ENCODE data around the gene CYB5B. TPM values are rescaled to one million over a fixed set of nuclear protein-coding genes. Genes with fewer than 3 reads are reported as not detected.

CYB5B gene
- total RNA-seq, 5 donors from 2014 or later (not counting 1 experiment from before 2014, with no cell fraction given): 42.9 to 62.0 (median 54.4) TPM

GRCh38 chr16:69509125-69509524 is 84.7 kb downstream of the CYB5B start:
- Histone ChIP-seq H3K36me3 (ENCODE audit: control insufficient read depth in 2 of 2, extremely low read depth in 1 of 2, insufficient read depth in 1 of 2, low read length in 1 of 2) (no peaks in the 10 kb centered on the region), H3K27me3 (replicated peaks in 1 of 2; ENCODE audit: control insufficient read depth in 2 of 2, extremely low read depth in 1 of 2, insufficient read depth in 2 of 2, low read length in 1 of 2) (peaks cover 0 to 2% of the 10 kb centered on the region in 2 experiments), H3K9me3 (no peaks in the 10 kb centered on the region), H3K4me1 (ENCODE audit: control insufficient read depth in 1 of 2, extremely low read depth in 1 of 2, insufficient read depth in 2 of 2, low read length in 2 of 2) (no peaks in the 10 kb centered on the region), H3K4me3 (ENCODE audit: control insufficient read depth in 1 of 2, extremely low read depth in 1 of 2, low read length in 1 of 2) (no peak overlapping the region), H3K27ac (ENCODE audit: low read length) (no peak overlapping the region)
- WGBS (ENCODE audit: insufficient coverage): 85% methylated on average over 4 of the region's 5 CpGs
- Mint-ChIP-seq H3K9me3 (no peaks in the 10 kb centered on the region), H3K36me3 (no peaks in the 10 kb centered on the region), H3K4me1 (no peaks in the 10 kb centered on the region), H3K27ac (no peak overlapping the region), H3K4me3 (no peak overlapping the region), H3K27me3 (no peaks in the 10 kb centered on the region)
- CTCF ChIA-PET: no interaction called here
- ATAC-seq (replicated peaks in 1 of 4) (no peak), DNase-seq (no peak)
- POLR2A ChIA-PET: no interaction called here

GRCh38 chr16:69511651-69512050 is 87.2 kb downstream of the CYB5B start:
- H3K4me1 Mint-ChIP-seq: no peaks in the 10 kb centered on the region
- no peaks in the 10 kb centered on the region for H3K36me3 Mint-ChIP-seq
- no peaks in the 10 kb centered on the region for H3K36me3 ChIP-seq (ENCODE audit: control insufficient read depth in 2 of 2, extremely low read depth in 1 of 2, insufficient read depth in 1 of 2, low read length in 1 of 2)
- H3K27ac ChIP-seq (ENCODE audit: low read length): no peak overlapping the region
- no peak overlapping the region for H3K27ac Mint-ChIP-seq
- H3K4me3 ChIP-seq (ENCODE audit: control insufficient read depth in 1 of 2, extremely low read depth in 1 of 2, low read length in 1 of 2): no peak overlapping the region
- no peaks in the 10 kb centered on the region for H3K4me1 ChIP-seq (ENCODE audit: control insufficient read depth in 1 of 2, extremely low read depth in 1 of 2, insufficient read depth in 2 of 2, low read length in 2 of 2)
- ChIA-PET CTCF (no interaction called here), POLR2A (no interaction called here)
- H3K27me3 Mint-ChIP-seq: peaks cover 0 to 2% of the 10 kb centered on the region in 2 donors
- DNase-seq (no peak), ATAC-seq (replicated peaks in 1 of 4) (no peak)
- H3K9me3 Mint-ChIP-seq: no peaks in the 10 kb centered on the region
- H3K4me3 Mint-ChIP-seq: no peak overlapping the region
- H3K27me3 ChIP-seq (replicated peaks in 1 of 2; ENCODE audit: control insufficient read depth in 2 of 2, extremely low read depth in 1 of 2, insufficient read depth in 2 of 2, low read length in 1 of 2): no peaks in the 10 kb centered on the region
- H3K9me3 ChIP-seq: no peaks in the 10 kb centered on the region
- no CpG with 5 or more reads among the region's 4 CpGs for WGBS (ENCODE audit: insufficient coverage)

- no peaks in the 10 kb centered on the region for H3K4me1 ChIP-seq (ENCODE audit: control insufficient read depth in 1 of 2, extremely low read depth in 1 of 2, insufficient read depth in 2 of 2, low read length in 2 of 2)
- POLR2A ChIA-PET: interaction anchor here in 1 of 2 donors (0.6 kb wide), 1 partner anchor 43 kb away, joined by 3 read pairs; no protein-coding TSS in a partner anchor
- CTCF ChIA-PET: no interaction called here
Observed at GRCh38 chr16:69513180-69513966, 89.0 kb downstream of the CYB5B start.

GRCh38 chr16:69514356-69514755 is 89.9 kb downstream of the CYB5B start:
- no peaks in the 10 kb centered on the region for H3K9me3 Mint-ChIP-seq
- Histone ChIP-seq H3K4me1 (ENCODE audit: control insufficient read depth in 1 of 2, extremely low read depth in 1 of 2, insufficient read depth in 2 of 2, low read length in 2 of 2) (no peaks in the 10 kb centered on the region), H3K27me3 (replicated peaks in 1 of 2; ENCODE audit: control insufficient read depth in 2 of 2, extremely low read depth in 1 of 2, insufficient read depth in 2 of 2, low read length in 1 of 2) (no peaks in the 10 kb centered on the region), H3K36me3 (ENCODE audit: control insufficient read depth in 2 of 2, extremely low read depth in 1 of 2, insufficient read depth in 1 of 2, low read length in 1 of 2) (no peaks in the 10 kb centered on the region), H3K9me3 (no peaks in the 10 kb centered on the region), H3K4me3 (ENCODE audit: control insufficient read depth in 1 of 2, extremely low read depth in 1 of 2, low read length in 1 of 2) (no peak overlapping the region), H3K27ac (ENCODE audit: low read length) (no peak overlapping the region)
- ChIA-PET CTCF (no interaction called here), POLR2A (interaction anchor here in 1 of 2 donors (0.5 kb wide), 1 partner anchor 41 kb away, joined by 3 read pairs; no protein-coding TSS in a partner anchor)
- no peak for ATAC-seq (replicated peaks in 1 of 4)
- WGBS (ENCODE audit: insufficient coverage): 89% methylated on average over 5 of the region's 6 CpGs
- H3K27me3 Mint-ChIP-seq: peaks cover 0 to 2% of the 10 kb centered on the region in 2 donors
- no peaks in the 10 kb centered on the region for H3K36me3 Mint-ChIP-seq
- no peak overlapping the region for H3K27ac Mint-ChIP-seq
- no peak for DNase-seq
- no peaks in the 10 kb centered on the region for H3K4me1 Mint-ChIP-seq
- no peak overlapping the region for H3K4me3 Mint-ChIP-seq

More at GRCh38 chr16:69513180-69513966, 89.0 kb downstream of the CYB5B start:
- no peaks in the 10 kb centered on the region for H3K4me1 Mint-ChIP-seq
- no peak overlapping the region for H3K4me3 ChIP-seq (ENCODE audit: control insufficient read depth in 1 of 2, extremely low read depth in 1 of 2, low read length in 1 of 2)
- H3K4me3 Mint-ChIP-seq: no peak overlapping the region
- no peaks in the 10 kb centered on the region for H3K9me3 ChIP-seq
- H3K27ac Mint-ChIP-seq: no peak overlapping the region
- no peaks in the 10 kb centered on the region for H3K27me3 ChIP-seq (replicated peaks in 1 of 2; ENCODE audit: control insufficient read depth in 2 of 2, extremely low read depth in 1 of 2, insufficient read depth in 2 of 2, low read length in 1 of 2)
- 86% methylated on average over 1 of the region's 2 CpGs for WGBS (ENCODE audit: insufficient coverage)
- H3K27ac ChIP-seq (ENCODE audit: low read length): no peak overlapping the region
- ATAC-seq (replicated peaks in 1 of 4) (no peak), DNase-seq (no peak)
- peaks cover 0 to 2% of the 10 kb centered on the region in 2 donors for H3K27me3 Mint-ChIP-seq
- no peaks in the 10 kb centered on the region for H3K36me3 Mint-ChIP-seq
- no peaks in the 10 kb centered on the region for H3K9me3 Mint-ChIP-seq
- H3K36me3 ChIP-seq (ENCODE audit: control insufficient read depth in 2 of 2, extremely low read depth in 1 of 2, insufficient read depth in 1 of 2, low read length in 1 of 2): no peaks in the 10 kb centered on the region

Other genes starting within 250 kb of the CYB5B start
- 10 to 100 TPM; 13.2 to 23.1 (median 17.3) TPM for gene SNTB2, start 237.5 kb upstream of the CYB5B start, total RNA-seq
- 10 to 100 TPM; 40.5 to 61.9 (median 55.9) TPM for gene VPS4A, start 113.3 kb upstream of the CYB5B start, total RNA-seq
- gene PDF, start 94.0 kb upstream of the CYB5B start, total RNA-seq: 10 to 100 TPM in 3 of 5 donors, 1 to 10 TPM in 2; 5.3 to 20.5 (median 16.1) TPM
- 10 to 100 TPM; 31.2 to 70.4 (median 59.8) TPM for gene COG8, start 85.1 kb upstream of the CYB5B start, total RNA-seq
- 10 to 100 TPM; 23.7 to 32.9 (median 29.6) TPM for gene NIP7, start 84.8 kb upstream of the CYB5B start, total RNA-seq
- 1 to 10 TPM; 2.6 to 4.6 (median 3.0) TPM for gene TMED6, start 72.8 kb upstream of the CYB5B start, total RNA-seq
- gene TERF2, start 38.6 kb upstream of the CYB5B start, total RNA-seq: 10 to 100 TPM; 36.6 to 51.0 (median 47.3) TPM
- gene NFAT5, start 141.3 kb downstream of the CYB5B start, total RNA-seq: 10 to 100 TPM; 24.3 to 33.7 (median 27.8) TPM